OCI-LY1 (cell line): ENCODE measurements around the gene MRPS6.

Source experiments
- H2AFZ ChIP-seq: fragments of 200-600 bp; sonication (generic), shearing (Covaris generic); 2 replicates; pipeline ENCODE4 v1.6.0; 2014; ENCODE audit warnings: antibody characterized with exemption, mild to moderate bottlenecking, low read length
- H3F3A ChIP-seq: fragments of 200-600 bp; sonication (generic), shearing (Covaris generic); 2 replicates; pipeline ENCODE4 v1.6.0; 2014; ENCODE audit warnings: mild to moderate bottlenecking, antibody characterized with exemption, low read length, moderate library complexity; ENCODE audit not compliant: insufficient read depth
- H3K27ac ChIP-seq: fragments of 200-600 bp; sonication (generic); 2 replicates; pipeline ENCODE4 v1.5.1; 2014; ENCODE audit warnings: low read length, mixed run types, mild to moderate bottlenecking, low read depth; ENCODE audit not compliant: poor library complexity, severe bottlenecking
- H3K27me3 ChIP-seq: fragments of 200-600 bp; sonication (generic); 2 replicates; pipeline ENCODE4 v1.6.0; 2014; ENCODE audit warnings: antibody characterized with exemption, mild to moderate bottlenecking, low read length, moderate library complexity; ENCODE audit not compliant: insufficient read depth
- H3K36me3 ChIP-seq: fragments of 200-600 bp; sonication (generic); 2 replicates; pipeline ENCODE4 v1.6.1; 2014; ENCODE audit warnings: mild to moderate bottlenecking, antibody characterized with exemption, low read length, moderate library complexity, mixed read lengths; ENCODE audit not compliant: insufficient read depth
- H3K4me1 ChIP-seq: fragments of 200-600 bp; sonication (generic); 2 replicates; pipeline ENCODE4 v1.5.1; 2014; ENCODE audit warnings: mild to moderate bottlenecking, low read length, moderate library complexity; ENCODE audit not compliant: insufficient read depth, severe bottlenecking
- H3K4me2 ChIP-seq: fragments of 200-600 bp; sonication (generic), shearing (Covaris generic); 2 replicates; pipeline ENCODE4 v1.6.1; 2014; ENCODE audit warnings: low read length
- H3K4me3 ChIP-seq: fragments of 200-600 bp; sonication (generic); 2 replicates; pipeline ENCODE4 v1.5.1; 2014; ENCODE audit warnings: low read length, low read depth, mild to moderate bottlenecking, mixed read lengths; ENCODE audit not compliant: poor library complexity, severe bottlenecking
- H3K79me2 ChIP-seq: fragments of 200-600 bp; shearing (Covaris generic); 2 replicates; pipeline ENCODE4 v1.6.1; 2016; ENCODE audit warnings: mixed run types, low read length, mixed read lengths; ENCODE audit not compliant: insufficient read depth
- H3K9ac ChIP-seq: fragments of 200-600 bp; sonication (generic), shearing (Covaris generic); 2 replicates; pipeline ENCODE4 v1.6.1; 2014; ENCODE audit warnings: mild to moderate bottlenecking, low read length, mixed read lengths
- H3K9me2 ChIP-seq: fragments of 200-600 bp; sonication (generic), shearing (Covaris generic); 2 replicates; pipeline ENCODE4 v1.6.1; 2014; ENCODE audit warnings: low read depth, mild to moderate bottlenecking, low read length, mixed read lengths
- H3K9me3 ChIP-seq: fragments of 200-600 bp; shearing (Covaris generic); 2 replicates; pipeline ENCODE4 v1.6.1; 2014; ENCODE audit warnings: low read length, mixed read lengths
- H4K20me1 ChIP-seq: fragments of 200-600 bp; sonication (generic), shearing (Covaris generic); 2 replicates; pipeline ENCODE4 v1.6.0; 2016; ENCODE audit warnings: mild to moderate bottlenecking, low read length; ENCODE audit not compliant: insufficient read depth
- CTCF ChIP-seq: fragments of 200-600 bp; sonication (generic), shearing (Covaris generic); IDR thresholded peaks from 2 replicates; pipeline ENCODE4 v1.5.1; 2017; ENCODE audit warnings: mild to moderate bottlenecking, antibody characterized with exemption, low read length, moderate library complexity, mixed read lengths
- EZH2 ChIP-seq: fragments of 200-600 bp; sonication (generic), shearing (Covaris generic); IDR thresholded peaks from 2 replicates; pipeline ENCODE4 v1.8.0; 2017; ENCODE audit warnings: borderline replicate concordance, mixed run types, mild to moderate bottlenecking, antibody characterized with exemption, low read length, moderate library complexity, mixed read lengths

MRPS6 gene

GRCh38 chr21:34105947-34106541, 32.7 kb downstream of the MRPS6 start:
- no peaks in the 10 kb centered on the region for H3F3A ChIP-seq
- peaks cover 75% of the 10 kb centered on the region for H3K79me2 ChIP-seq
- TF ChIP-seq CTCF = no peak
- no peak for TF ChIP-seq EZH2
- H3K4me2 ChIP-seq = no peak overlapping the region
- H2AFZ ChIP-seq = no peak overlapping the region
- no peaks in the 10 kb centered on the region for H3K9me2 ChIP-seq
- no peak overlapping the region for H3K9ac ChIP-seq
- no peaks in the 10 kb centered on the region for H3K4me1 ChIP-seq
- no peak overlapping the region for H3K4me3 ChIP-seq
- H3K36me3 ChIP-seq = peaks cover 67% of the 10 kb centered on the region
- H4K20me1 ChIP-seq = no peaks in the 10 kb centered on the region
- H3K27ac ChIP-seq = no peak overlapping the region
- H3K27me3 ChIP-seq = no peaks in the 10 kb centered on the region
- H3K9me3 ChIP-seq = no peaks in the 10 kb centered on the region

GRCh38 chr21:34107606-34108005, 34.2 kb downstream of the MRPS6 start:
- no peaks in the 10 kb centered on the region for H3K27me3 ChIP-seq
- H4K20me1 ChIP-seq = no peaks in the 10 kb centered on the region
- H3K4me2 ChIP-seq = no peak overlapping the region
- H3K9ac ChIP-seq = no peak overlapping the region
- no peaks in the 10 kb centered on the region for H3F3A ChIP-seq
- no peaks in the 10 kb centered on the region for H3K9me3 ChIP-seq
- no peak overlapping the region for H3K4me3 ChIP-seq
- H3K79me2 ChIP-seq = peaks cover 67% of the 10 kb centered on the region
- no peak overlapping the region for H3K27ac ChIP-seq
- no peaks in the 10 kb centered on the region for H3K4me1 ChIP-seq
- no peaks in the 10 kb centered on the region for H3K9me2 ChIP-seq
- H3K36me3 ChIP-seq = peaks cover 54% of the 10 kb centered on the region
- no peak overlapping the region for H2AFZ ChIP-seq
- no peak for TF ChIP-seq CTCF
- no peak for TF ChIP-seq EZH2

GRCh38 chr21:34109075-34109474, 35.7 kb downstream of the MRPS6 start:
- Histone ChIP-seq H2AFZ (no peak overlapping the region), H3K79me2 (peaks cover 58% of the 10 kb centered on the region), H3K4me1 (no peaks in the 10 kb centered on the region), H3K4me3 (no peak overlapping the region), H3K27me3 (no peaks in the 10 kb centered on the region), H4K20me1 (no peaks in the 10 kb centered on the region), H3F3A (no peaks in the 10 kb centered on the region), H3K36me3 (peaks cover 46% of the 10 kb centered on the region), H3K9ac (no peak overlapping the region), H3K9me2 (no peaks in the 10 kb centered on the region), H3K4me2 (no peak overlapping the region), H3K9me3 (no peaks in the 10 kb centered on the region), H3K27ac (no peak overlapping the region)
- TF ChIP-seq CTCF (no peak), EZH2 (no peak)
